WTC11 (cell line): ENCODE data around the gene YPEL4. TPM values are rescaled to one million over a fixed set of nuclear protein-coding genes. Genes with fewer than 3 reads are reported as not detected.

ENCODE experiments used
- CDX4 ChIP-seq: fragments of 250-450 bp; sonication (Bioruptor Pico); IDR thresholded peaks from 2 replicates; pipeline ENCODE4 v1.9.0; 2021; ENCODE audit warnings: moderate library complexity, mild to moderate bottlenecking, inconsistent platforms, borderline replicate concordance
- CREM ChIP-seq: sonication (generic); formaldehyde crosslinking; IDR thresholded peaks from 2 replicates; pipeline ENCODE4 v1.8.1; 2022; ENCODE audit warnings: mild to moderate bottlenecking, missing genetic modification reagents, moderate library complexity
- E2F4 ChIP-seq: sonication (generic); formaldehyde crosslinking; IDR thresholded peaks from 2 replicates; pipeline ENCODE4 v1.8.1; 2022; ENCODE audit warnings: low read depth, mild to moderate bottlenecking, moderate library complexity, missing genetic modification reagents, borderline replicate concordance
- FOXJ3 ChIP-seq: sonication (generic); formaldehyde crosslinking; IDR thresholded peaks from 2 replicates; pipeline ENCODE4 v1.9.0; 2021; ENCODE audit warnings: missing genetic modification reagents, mild to moderate bottlenecking, borderline replicate concordance
- NFATC4 ChIP-seq: fragments of 250-450 bp; sonication (Bioruptor Pico); IDR thresholded peaks from 2 replicates; pipeline ENCODE4 v1.9.0; 2021; ENCODE audit warnings: mild to moderate bottlenecking
- SMAD4 ChIP-seq: sonication (generic); formaldehyde crosslinking; IDR thresholded peaks from 2 replicates; pipeline ENCODE4 v1.8.0; 2022; ENCODE audit warnings: mild to moderate bottlenecking, missing genetic modification reagents
- ZNF232 ChIP-seq: sonication (generic); formaldehyde crosslinking; IDR thresholded peaks from 2 replicates; pipeline ENCODE4 v1.8.0; 2022; ENCODE audit warnings: mild to moderate bottlenecking, missing genetic modification reagents
- ZNF281 ChIP-seq: sonication (generic); formaldehyde crosslinking; IDR thresholded peaks from 2 replicates; pipeline ENCODE4 v1.8.0; 2023; ENCODE audit warnings: mild to moderate bottlenecking, missing genetic modification reagents
- ZNF425 ChIP-seq: fragments of 250-450 bp; sonication (Bioruptor Pico); conservative IDR thresholded peaks from 2 replicates; pipeline ENCODE4 v1.9.0; 2021; ENCODE audit warnings: mild to moderate bottlenecking
- ZNF532 ChIP-seq: fragments of 250-450 bp; sonication (Bioruptor Pico); IDR thresholded peaks from 2 replicates; pipeline ENCODE4 v1.9.0; 2021; ENCODE audit warnings: mild to moderate bottlenecking, borderline replicate concordance
- total RNA-seq: library from RNA; stranded (reverse); gene quantifications from 3 replicates; pipeline ENCODE4 v1.2.3, GENCODE V29; 2021

YPEL4 gene
- total RNA-seq, 1 experiment from 2014 or later = 0.15 TPM

- TF ChIP-seq ZNF532 (CRISPR knock-in tag) = peak; percentile 98
- peak; percentile 92 for TF ChIP-seq ZNF425 (CRISPR knock-in tag)
- no peak for TF ChIP-seq E2F4 (CRISPR knock-in tag)
- peak; percentile 69; the same call in 1 of the 2 replicates for TF ChIP-seq CDX4 (CRISPR knock-in tag)
- TF ChIP-seq ZNF281 (CRISPR knock-in tag) = peak; percentile 75; the same call in 1 of the 2 replicates
- peak; percentile 52; the same call in 1 of the 2 replicates for TF ChIP-seq CREM (CRISPR knock-in tag)
- peak; percentile 58; the same call in 1 of the 2 replicates for TF ChIP-seq ZNF232 (CRISPR knock-in tag)
- TF ChIP-seq SMAD4 (CRISPR knock-in tag) = 0 out of 2 replicates have a peak, but pooled peaks have one; percentile 51
- no peak for TF ChIP-seq FOXJ3 (CRISPR knock-in tag)
- TF ChIP-seq NFATC4 (CRISPR knock-in tag) = peak; percentile 93
- TF ChIP-seq, all 79 proteins: peak for 19
Observed at GRCh38 chr11:57648801-57649735, 644 bp downstream of the YPEL4 start (continued).
